Measurements from ENCODE around the gene ETV6. TPM values are rescaled to one million over a fixed set of nuclear protein-coding genes. Genes with fewer than 3 reads are reported as not detected.

The ETV6 gene
- total RNA-seq, 1 experiment from 2014 or later = 89.1 TPM

DNA sequence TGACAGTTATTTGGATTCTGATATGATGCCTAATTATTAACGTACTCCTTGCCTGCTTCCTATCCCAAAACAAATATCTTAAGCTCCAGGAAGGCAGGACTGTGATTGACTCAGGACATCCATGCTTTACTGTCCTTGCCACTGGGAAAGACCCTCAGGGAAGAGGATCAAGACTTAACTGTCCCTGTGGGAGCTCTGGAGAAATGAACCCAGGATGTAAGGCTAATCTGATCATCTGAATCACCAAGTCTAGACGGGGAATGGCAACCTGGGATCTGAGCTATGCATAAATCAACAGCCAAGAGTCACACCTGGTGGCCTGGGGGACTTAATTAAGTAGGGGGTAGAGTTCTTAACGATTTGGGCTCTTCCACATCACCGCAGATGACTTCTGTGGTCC is 268.0 kb downstream of the ETV6 start:
- DNase-seq = no peak
- H3K27ac Mint-ChIP-seq (ENCODE audit: unreplicated experiment) = no peak overlapping the region
- no peak overlapping the region for H3K4me3 Mint-ChIP-seq (ENCODE audit: low read depth, unreplicated experiment)
- no peaks in the 10 kb centered on the region for H3K27me3 Mint-ChIP-seq (ENCODE audit: unreplicated experiment)
- H3K36me3 Mint-ChIP-seq (ENCODE audit: insufficient read depth, unreplicated experiment) = no peaks in the 10 kb centered on the region
- no peaks in the 10 kb centered on the region for H3K9me3 Mint-ChIP-seq (ENCODE audit: low read depth, unreplicated experiment)
- no TSS peak for BruUV-seq (replicated peaks)
- intact Hi-C loops (cut with micrococcal nuclease; ENCODE audit: unreplicated experiment) = no loop called here
- TF ChIP-seq, protein P1, sequence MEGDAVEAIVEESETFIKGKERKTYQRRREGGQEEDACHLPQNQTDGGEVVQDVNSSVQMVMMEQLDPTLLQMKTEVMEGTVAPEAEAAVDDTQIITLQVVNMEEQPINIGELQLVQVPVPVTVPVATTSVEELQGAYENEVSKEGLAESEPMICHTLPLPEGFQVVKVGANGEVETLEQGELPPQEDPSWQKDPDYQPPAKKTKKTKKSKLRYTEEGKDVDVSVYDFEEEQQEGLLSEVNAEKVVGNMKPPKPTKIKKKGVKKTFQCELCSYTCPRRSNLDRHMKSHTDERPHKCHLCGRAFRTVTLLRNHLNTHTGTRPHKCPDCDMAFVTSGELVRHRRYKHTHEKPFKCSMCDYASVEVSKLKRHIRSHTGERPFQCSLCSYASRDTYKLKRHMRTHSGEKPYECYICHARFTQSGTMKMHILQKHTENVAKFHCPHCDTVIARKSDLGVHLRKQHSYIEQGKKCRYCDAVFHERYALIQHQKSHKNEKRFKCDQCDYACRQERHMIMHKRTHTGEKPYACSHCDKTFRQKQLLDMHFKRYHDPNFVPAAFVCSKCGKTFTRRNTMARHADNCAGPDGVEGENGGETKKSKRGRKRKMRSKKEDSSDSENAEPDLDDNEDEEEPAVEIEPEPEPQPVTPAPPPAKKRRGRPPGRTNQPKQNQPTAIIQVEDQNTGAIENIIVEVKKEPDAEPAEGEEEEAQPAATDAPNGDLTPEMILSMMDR (IDR thresholded peaks at IDR 0.05; ENCODE audit: unreplicated experiment) = no peak
- peaks cover 18% of the 10 kb centered on the region for H3K4me1 Mint-ChIP-seq (ENCODE audit: low read depth, unreplicated experiment)
- CTCF ChIA-PET = no interaction called here

DNA sequence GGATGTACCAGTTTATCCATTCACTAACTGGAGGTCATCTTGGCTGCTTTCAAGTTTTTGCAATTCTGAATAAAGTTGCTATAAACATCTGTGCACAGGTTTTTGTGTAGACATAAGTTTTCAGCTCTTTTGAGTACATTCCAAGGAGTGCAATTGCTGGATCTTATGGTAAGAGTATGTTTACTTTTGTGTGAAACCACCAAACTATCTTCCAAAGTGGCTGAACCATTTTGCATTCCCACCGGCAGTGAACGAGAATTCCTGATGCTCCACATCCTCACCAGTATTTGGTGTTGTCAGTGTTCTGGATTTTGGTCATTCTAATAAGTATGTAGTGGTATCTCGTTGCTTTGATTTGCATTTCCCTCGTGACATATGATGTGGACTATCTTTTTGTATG is 270.8 kb downstream of the ETV6 start:
- intact Hi-C loops (cut with micrococcal nuclease; ENCODE audit: unreplicated experiment) = no loop called here
- H3K27ac Mint-ChIP-seq (ENCODE audit: unreplicated experiment) = no peak overlapping the region

DNA sequence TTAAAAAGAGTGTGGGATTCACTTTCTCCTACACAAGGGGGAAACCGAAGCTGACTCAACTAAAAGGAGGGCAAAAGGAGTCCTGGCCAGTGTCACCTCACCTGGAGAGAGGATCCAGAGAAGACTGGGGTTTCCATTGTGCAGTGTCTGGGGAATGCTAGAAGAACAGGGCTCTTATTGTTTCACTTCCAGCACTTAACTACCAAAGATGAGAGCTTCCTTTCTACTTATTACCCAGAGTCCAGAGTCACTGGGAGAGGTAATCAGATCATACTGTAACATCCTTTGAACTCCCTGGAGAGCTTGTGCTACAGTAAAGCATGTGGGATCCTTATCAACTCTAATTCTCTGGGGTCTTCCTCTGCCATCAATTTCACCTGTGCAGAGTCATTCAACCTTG is 272.9 kb downstream of the ETV6 start:
- no peak overlapping the region for H3K27ac Mint-ChIP-seq (ENCODE audit: unreplicated experiment)
- H3K9me3 Mint-ChIP-seq (ENCODE audit: low read depth, unreplicated experiment) = no peaks in the 10 kb centered on the region
- CTCF ChIA-PET = interaction anchor here (1.1 kb wide), 1 partner anchor 57 kb away, joined by 3 read pairs; no protein-coding TSS in a partner anchor
- BruUV-seq (replicated peaks) = no TSS peak
- no peaks in the 10 kb centered on the region for H3K36me3 Mint-ChIP-seq (ENCODE audit: insufficient read depth, unreplicated experiment)
- no peaks in the 10 kb centered on the region for H3K27me3 Mint-ChIP-seq (ENCODE audit: unreplicated experiment)
- TF ChIP-seq, protein P1 (IDR thresholded peaks at IDR 0.05; ENCODE audit: unreplicated experiment) = no peak
- H3K4me3 Mint-ChIP-seq (ENCODE audit: low read depth, unreplicated experiment) = no peak overlapping the region
- peaks cover 25% of the 10 kb centered on the region for H3K4me1 Mint-ChIP-seq (ENCODE audit: low read depth, unreplicated experiment)
- intact Hi-C loops (cut with micrococcal nuclease; ENCODE audit: unreplicated experiment) = no loop called here
- peak; percentile 13 for DNase-seq

More for the DNA sequence above, 270.8 kb downstream of the ETV6 start:
- CTCF ChIA-PET = no interaction called here
- DNase-seq = no peak
- H3K27me3 Mint-ChIP-seq (ENCODE audit: unreplicated experiment) = no peaks in the 10 kb centered on the region
- no TSS peak for BruUV-seq (replicated peaks)
- H3K4me3 Mint-ChIP-seq (ENCODE audit: low read depth, unreplicated experiment) = no peak overlapping the region
- no peaks in the 10 kb centered on the region for H3K36me3 Mint-ChIP-seq (ENCODE audit: insufficient read depth, unreplicated experiment)
- TF ChIP-seq, protein P1 (IDR thresholded peaks at IDR 0.05; ENCODE audit: unreplicated experiment) = no peak
- no peaks in the 10 kb centered on the region for H3K9me3 Mint-ChIP-seq (ENCODE audit: low read depth, unreplicated experiment)
- peaks cover 27% of the 10 kb centered on the region for H3K4me1 Mint-ChIP-seq (ENCODE audit: low read depth, unreplicated experiment)

DNA sequence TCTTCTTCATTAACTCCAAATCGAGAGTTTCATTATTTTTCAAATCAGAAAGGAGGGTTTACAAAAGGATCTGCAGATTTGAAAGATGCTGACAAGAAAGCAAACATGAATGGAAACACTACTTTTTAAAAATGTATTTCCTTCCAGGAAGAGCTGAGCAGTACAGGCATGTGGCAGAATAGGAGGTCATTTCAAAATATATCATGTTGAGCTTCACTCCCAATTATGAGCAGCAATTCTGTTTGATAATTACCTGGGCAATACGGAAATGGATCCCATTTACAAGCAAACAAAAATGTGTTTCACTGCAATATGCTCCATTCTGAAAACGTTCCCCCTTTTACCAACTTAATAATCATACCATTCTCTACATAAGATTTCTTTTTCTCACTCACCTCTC is 273.6 kb downstream of the ETV6 start:
- CTCF ChIA-PET = interaction anchor here (1.1 kb wide), 1 partner anchor 56 kb away, joined by 3 read pairs; no protein-coding TSS in a partner anchor
- H3K9me3 Mint-ChIP-seq (ENCODE audit: low read depth, unreplicated experiment) = no peaks in the 10 kb centered on the region
- H3K4me1 Mint-ChIP-seq (ENCODE audit: low read depth, unreplicated experiment) = peaks cover 18% of the 10 kb centered on the region
- no peaks in the 10 kb centered on the region for H3K36me3 Mint-ChIP-seq (ENCODE audit: insufficient read depth, unreplicated experiment)
- H3K4me3 Mint-ChIP-seq (ENCODE audit: low read depth, unreplicated experiment) = no peak overlapping the region
- no peaks in the 10 kb centered on the region for H3K27me3 Mint-ChIP-seq (ENCODE audit: unreplicated experiment)
- no TSS peak for BruUV-seq (replicated peaks)
- TF ChIP-seq, protein P1 (IDR thresholded peaks at IDR 0.05; ENCODE audit: unreplicated experiment) = no peak
- DNase-seq = no peak
- intact Hi-C loops (cut with micrococcal nuclease; ENCODE audit: unreplicated experiment) = no loop called here
- H3K27ac Mint-ChIP-seq (ENCODE audit: unreplicated experiment) = no peak overlapping the region

Data from Calu3 (cell line).